HEK293T (cell line): ENCODE data around the gene HERC2.

Experiments
- ARNT ChIP-seq: fragments of 450-650 bp; IDR thresholded peaks from 2 replicates; pipeline ENCODE4 v1.6.1; 2017; ENCODE audit warnings: mild to moderate bottlenecking
- BHLHE40 ChIP-seq: fragments of 450-650 bp; IDR thresholded peaks from 2 replicates; pipeline ENCODE4 v1.6.1; 2016; ENCODE audit warnings: mild to moderate bottlenecking, moderate library complexity, borderline replicate concordance
- ELF4 ChIP-seq: fragments of 450-650 bp; IDR thresholded peaks from 2 replicates; pipeline ENCODE4 v1.6.1; 2017; ENCODE audit warnings: antibody characterized with exemption
- FOXA1 ChIP-seq: fragments of 450-650 bp; IDR thresholded peaks from 2 replicates; pipeline ENCODE4 v1.6.1; 2016; ENCODE audit warnings: mild to moderate bottlenecking
- FOXK2 ChIP-seq: fragments of 450-650 bp; IDR thresholded peaks from 2 replicates; pipeline ENCODE4 v1.6.1; 2016; ENCODE audit warnings: mild to moderate bottlenecking
- FOXM1 ChIP-seq: fragments of 450-650 bp; IDR thresholded peaks from 2 replicates; pipeline ENCODE4 v1.6.1; 2017; ENCODE audit warnings: mild to moderate bottlenecking, borderline replicate concordance
- NFRKB ChIP-seq: fragments of 450-650 bp; IDR thresholded peaks from 2 replicates; pipeline ENCODE4 v1.6.1; 2016; ENCODE audit warnings: mild to moderate bottlenecking, moderate library complexity
- SP1 ChIP-seq: fragments of 450-650 bp; IDR thresholded peaks from 2 replicates; pipeline ENCODE4 v1.6.1; 2017
- SUZ12 ChIP-seq: fragments of 450-650 bp; IDR thresholded peaks from 2 replicates; pipeline ENCODE4 v1.6.1; 2016; ENCODE audit warnings: mild to moderate bottlenecking

- TF ChIP-seq FOXK2, result no peak
- no peak for TF ChIP-seq SP1
- no peak for TF ChIP-seq FOXM1
- TF ChIP-seq FOXA1, result no peak
- TF ChIP-seq BHLHE40, result no peak
- no peak for TF ChIP-seq ARNT
- TF ChIP-seq ELF4, result no peak
- TF ChIP-seq NFRKB, result no peak
- no peak for TF ChIP-seq SUZ12
Measured at GRCh38 chr15:28185148-28185895, 136.7 kb downstream of the HERC2 start.
